ENCODE results near the gene NLRP2B. TPM values are rescaled to one million over a fixed set of nuclear protein-coding genes. Genes with fewer than 3 reads are reported as not detected.

Gene NLRP2B
- total and polyA plus RNA-seq, 2 donors (not counting 1 experiment from before 2014, with no cell fraction given), result not detected

GRCh38 chrX:57674861-57675260, 5.2 kb downstream of the NLRP2B start:
- Histone ChIP-seq H3K4me1 (ENCODE audit: control insufficient read depth, extremely low read depth, insufficient read depth, low read length) (no peaks in the 10 kb centered on the region), H3K4me2 (ENCODE audit: extremely low read depth, insufficient read depth, low read length) (no peak overlapping the region), H3K4me3 (replicated peaks in 1 of 4; ENCODE audit: control extremely low read depth in 1 of 4, insufficient read depth in 1 of 4, low read depth in 3 of 4, low read length in 4 of 4) (no peak overlapping the region), H3K79me2 (ENCODE audit: control insufficient read depth, insufficient read depth, low read length) (no peaks in the 10 kb centered on the region), H4K20me1 (ENCODE audit: control insufficient read depth, extremely low read depth, insufficient read depth, low read length) (no peaks in the 10 kb centered on the region), H3K27me3 (ENCODE audit: control insufficient read depth, insufficient read depth, low read length) (no peaks in the 10 kb centered on the region), H2AFZ (ENCODE audit: low read length) (no peak overlapping the region), H3K27ac (ENCODE audit: insufficient read depth, low read length) (no peak overlapping the region), H3K9ac (ENCODE audit: insufficient read depth, low read length) (no peak overlapping the region), H3K36me3 (ENCODE audit: control insufficient read depth, insufficient read depth, low read length) (no peaks in the 10 kb centered on the region), H3K9me3 (ENCODE audit: control insufficient read depth, insufficient read depth, low read depth, low read length) (no peaks in the 10 kb centered on the region)
- no peak for DNase-seq (ENCODE audit: low read depth in 2 of 2)
- TF ChIP-seq EZH2 (IDR thresholded peaks at IDR 0.05; ENCODE audit: low read length, missing control alignments), result no peak
- TF ChIP-seq, protein P1, sequence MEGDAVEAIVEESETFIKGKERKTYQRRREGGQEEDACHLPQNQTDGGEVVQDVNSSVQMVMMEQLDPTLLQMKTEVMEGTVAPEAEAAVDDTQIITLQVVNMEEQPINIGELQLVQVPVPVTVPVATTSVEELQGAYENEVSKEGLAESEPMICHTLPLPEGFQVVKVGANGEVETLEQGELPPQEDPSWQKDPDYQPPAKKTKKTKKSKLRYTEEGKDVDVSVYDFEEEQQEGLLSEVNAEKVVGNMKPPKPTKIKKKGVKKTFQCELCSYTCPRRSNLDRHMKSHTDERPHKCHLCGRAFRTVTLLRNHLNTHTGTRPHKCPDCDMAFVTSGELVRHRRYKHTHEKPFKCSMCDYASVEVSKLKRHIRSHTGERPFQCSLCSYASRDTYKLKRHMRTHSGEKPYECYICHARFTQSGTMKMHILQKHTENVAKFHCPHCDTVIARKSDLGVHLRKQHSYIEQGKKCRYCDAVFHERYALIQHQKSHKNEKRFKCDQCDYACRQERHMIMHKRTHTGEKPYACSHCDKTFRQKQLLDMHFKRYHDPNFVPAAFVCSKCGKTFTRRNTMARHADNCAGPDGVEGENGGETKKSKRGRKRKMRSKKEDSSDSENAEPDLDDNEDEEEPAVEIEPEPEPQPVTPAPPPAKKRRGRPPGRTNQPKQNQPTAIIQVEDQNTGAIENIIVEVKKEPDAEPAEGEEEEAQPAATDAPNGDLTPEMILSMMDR (conservative IDR thresholded peaks at IDR 0.05 in 1 of 2, IDR thresholded peaks at IDR 0.05 in 1 of 2; ENCODE audit: low read depth in 1 of 2, low read length in 2 of 2), result no peak

- no peak overlapping the region for H3K9ac ChIP-seq (ENCODE audit: insufficient read depth, low read length)
- no peak for TF ChIP-seq EZH2 (IDR thresholded peaks at IDR 0.05; ENCODE audit: low read length, missing control alignments)
- TF ChIP-seq, protein P1 (conservative IDR thresholded peaks at IDR 0.05 in 1 of 2, IDR thresholded peaks at IDR 0.05 in 1 of 2; ENCODE audit: low read depth in 1 of 2, low read length in 2 of 2), result no peak
- H3K36me3 ChIP-seq (ENCODE audit: control insufficient read depth, insufficient read depth, low read length), result no peaks in the 10 kb centered on the region
- no peaks in the 10 kb centered on the region for H3K4me1 ChIP-seq (ENCODE audit: control insufficient read depth, extremely low read depth, insufficient read depth, low read length)
- DNase-seq (ENCODE audit: low read depth in 2 of 2), result no peak
- no peaks in the 10 kb centered on the region for H3K9me3 ChIP-seq (ENCODE audit: control insufficient read depth, insufficient read depth, low read depth, low read length)
- no peak overlapping the region for H3K27ac ChIP-seq (ENCODE audit: insufficient read depth, low read length)
- H3K4me3 ChIP-seq (replicated peaks in 1 of 4; ENCODE audit: control extremely low read depth in 1 of 4, insufficient read depth in 1 of 4, low read depth in 3 of 4, low read length in 4 of 4), result no peak overlapping the region
- H3K4me2 ChIP-seq (ENCODE audit: extremely low read depth, insufficient read depth, low read length), result no peak overlapping the region
- H4K20me1 ChIP-seq (ENCODE audit: control insufficient read depth, extremely low read depth, insufficient read depth, low read length), result no peaks in the 10 kb centered on the region
- no peaks in the 10 kb centered on the region for H3K79me2 ChIP-seq (ENCODE audit: control insufficient read depth, insufficient read depth, low read length)
- H3K27me3 ChIP-seq (ENCODE audit: control insufficient read depth, insufficient read depth, low read length), result no peaks in the 10 kb centered on the region
- H2AFZ ChIP-seq (ENCODE audit: low read length), result no peak overlapping the region
Observed at GRCh38 chrX:57669961-57670360, 10.1 kb downstream of the NLRP2B start.

GRCh38 chrX:57667010-57667409, 13.1 kb downstream of the NLRP2B start:
- no peak for TF ChIP-seq EZH2 (IDR thresholded peaks at IDR 0.05; ENCODE audit: low read length, missing control alignments)
- TF ChIP-seq, protein P1 (conservative IDR thresholded peaks at IDR 0.05 in 1 of 2, IDR thresholded peaks at IDR 0.05 in 1 of 2; ENCODE audit: low read depth in 1 of 2, low read length in 2 of 2), result no peak
- Histone ChIP-seq H3K4me3 (replicated peaks in 1 of 4; ENCODE audit: control extremely low read depth in 1 of 4, insufficient read depth in 1 of 4, low read depth in 3 of 4, low read length in 4 of 4) (no peak overlapping the region), H3K4me2 (ENCODE audit: extremely low read depth, insufficient read depth, low read length) (no peak overlapping the region), H3K4me1 (ENCODE audit: control insufficient read depth, extremely low read depth, insufficient read depth, low read length) (no peaks in the 10 kb centered on the region), H2AFZ (ENCODE audit: low read length) (no peak overlapping the region), H3K9me3 (ENCODE audit: control insufficient read depth, insufficient read depth, low read depth, low read length) (no peaks in the 10 kb centered on the region), H4K20me1 (ENCODE audit: control insufficient read depth, extremely low read depth, insufficient read depth, low read length) (no peaks in the 10 kb centered on the region), H3K27ac (ENCODE audit: insufficient read depth, low read length) (no peak overlapping the region), H3K27me3 (ENCODE audit: control insufficient read depth, insufficient read depth, low read length) (no peaks in the 10 kb centered on the region), H3K9ac (ENCODE audit: insufficient read depth, low read length) (no peak overlapping the region), H3K79me2 (ENCODE audit: control insufficient read depth, insufficient read depth, low read length) (no peaks in the 10 kb centered on the region), H3K36me3 (ENCODE audit: control insufficient read depth, insufficient read depth, low read length) (no peaks in the 10 kb centered on the region)
- DNase-seq (ENCODE audit: low read depth in 2 of 2), result no peak

Data from fibroblast of lung (primary cell).